H1 (cell line): Measurements from ENCODE around the gene TRAIP. TPM values are rescaled to one million over a fixed set of nuclear protein-coding genes. Genes with fewer than 3 reads are reported as not detected.
A peak's percentile ranks its signal among the peaks of the same experiment; 100 is the strongest.

ENCODE experiments used
- CTCF ChIA-PET: fragments of 300-600 bp; sonication (Branson Sonifier 250); formaldehyde crosslinking; loops from one replicate; lab custom pipeline; 2021; ENCODE audit not compliant: partially characterized antibody; lab: Charles Lee
- POLR2A ChIA-PET: fragments of 300-600 bp; sonication (Branson Sonifier 250); formaldehyde crosslinking; loops from one replicate; lab custom pipeline; 2021; ENCODE audit warnings: inconsistent platforms; ENCODE audit not compliant: partially characterized antibody; lab: Charles Lee
- DNase-seq, 2 experiments: peaks; one replicate each; pipeline versions ENCODE4 v3.0.0 to v3.0.0-alpha.2; 2010 to 2022; ENCODE audit warnings: low spot score in 2 of 2, low read depth in 1 of 2, mixed read lengths in 1 of 2
- FAIRE-seq: peaks from 2 replicates; lab custom pipeline; 2011; peaks lifted over from hg19 to GRCh38; lab: Jason Lieb, UNC
- H2AFZ ChIP-seq: 2 replicates; pipeline ENCODE4 v1.8.1; 2012; ENCODE audit warnings: low read length, inconsistent platforms
- H2AK5ac ChIP-seq: 2 replicates; pipeline ENCODE4 v1.6.1; 2013; ENCODE audit warnings: low read depth, low read length
- H2BK120ac ChIP-seq: replicated peaks from 2 replicates; pipeline ENCODE3; 2013; ENCODE audit warnings: low read depth, low read length, inconsistent platforms
- H2BK12ac ChIP-seq: 2 replicates; pipeline ENCODE4 v1.6.1; 2013; ENCODE audit warnings: low read depth, low read length
- H2BK15ac ChIP-seq: 2 replicates; pipeline ENCODE4 v1.6.1; 2013; ENCODE audit warnings: low read length
- H2BK20ac ChIP-seq: 2 replicates; pipeline ENCODE4 v1.6.1; 2013; ENCODE audit warnings: low read length
- H2BK5ac ChIP-seq: 2 replicates; pipeline ENCODE4 v1.6.1; 2013; ENCODE audit warnings: low read depth, low read length
- H3K14ac ChIP-seq: 2 replicates; pipeline ENCODE4 v1.6.1; 2013; ENCODE audit warnings: inconsistent platforms; ENCODE audit not compliant: insufficient read length
- H3K18ac ChIP-seq: 2 replicates; pipeline ENCODE4 v1.6.1; 2013; ENCODE audit warnings: low read length; ENCODE audit errors: extremely low read depth
- H3K23ac ChIP-seq: 2 replicates; pipeline ENCODE4 v1.6.1; 2013; ENCODE audit warnings: inconsistent platforms; ENCODE audit not compliant: insufficient read length
- H3K23me2 ChIP-seq: 2 replicates; pipeline ENCODE4 v1.6.1; 2013; ENCODE audit warnings: low read depth, low read length
- H3K27ac ChIP-seq: 2 replicates; pipeline ENCODE4 v1.6.1; 2011; ENCODE audit warnings: low read depth, low read length, inconsistent platforms
- H3K27me3 ChIP-seq, 4 experiments: replicated peaks in 1 of 4; 1 replicate in 1 of 4; 2 replicates in 3 of 4; pipeline versions ENCODE4 v1.6.1 to v1.8.1; 2011 to 2013; ENCODE audit warnings: low read length in 3 of 4, mild to moderate bottlenecking in 3 of 4, inconsistent platforms in 2 of 4, mixed read lengths in 2 of 4, moderate library complexity in 1 of 4; ENCODE audit not compliant: control insufficient read depth in 3 of 4, insufficient read depth in 3 of 4; ENCODE audit errors: extremely low read depth in 1 of 4
- H3K36me3 ChIP-seq, 4 experiments: 2 replicates each; pipeline versions ENCODE4 v1.6.1 to v1.8.1; 2011 to 2013; ENCODE audit warnings: mild to moderate bottlenecking in 4 of 4, low read length in 3 of 4, moderate library complexity in 2 of 4, control low read depth in 1 of 4, inconsistent platforms in 1 of 4; ENCODE audit not compliant: insufficient read depth in 4 of 4, control insufficient read depth in 2 of 4
- H3K4ac ChIP-seq: replicated peaks from 2 replicates; pipeline ENCODE3; 2013; ENCODE audit warnings: low read length, low read depth, mixed read lengths, inconsistent platforms; ENCODE audit not compliant: insufficient read length
- H3K4me1 ChIP-seq, 4 experiments: replicated peaks in 1 of 4; 1 replicate in 1 of 4; 2 replicates in 3 of 4; pipeline versions ENCODE4 v1.6.1 to v1.8.1; 2011 to 2013; ENCODE audit warnings: low read length in 3 of 4, inconsistent platforms in 2 of 4, mixed read lengths in 1 of 4; ENCODE audit not compliant: insufficient read depth in 4 of 4, control insufficient read depth in 3 of 4
- H3K4me2 ChIP-seq, 2 experiments: 2 replicates each; pipeline versions ENCODE4 v1.6.1 to v1.8.1; 2011 to 2013; ENCODE audit warnings: low read depth in 2 of 2, low read length in 2 of 2, control low read depth in 1 of 2, inconsistent platforms in 1 of 2, mild to moderate bottlenecking in 1 of 2; ENCODE audit not compliant: insufficient read depth in 1 of 2
- H3K4me3 ChIP-seq, 4 experiments: fragments of 200-600, 300-600 bp in 1 of 4; sonication (generic), shearing (Covaris generic), sonication (Bioruptor Twin) in 1 of 4; 2 replicates each; pipeline versions ENCODE4 v1.5.1 to v1.8.1; 2011 to 2016; ENCODE audit warnings: low read length in 4 of 4, low read depth in 3 of 4, control low read depth in 2 of 4, inconsistent platforms in 2 of 4, mild to moderate bottlenecking in 2 of 4, mixed read lengths in 1 of 4, moderate library complexity in 1 of 4; ENCODE audit not compliant: insufficient read depth in 2 of 4; ENCODE audit errors: extremely low read depth in 1 of 4
- H3K56ac ChIP-seq: replicated peaks from 2 replicates; pipeline ENCODE3; 2013; ENCODE audit warnings: low read depth, mild to moderate bottlenecking, mixed read lengths, low read length, inconsistent platforms; ENCODE audit not compliant: insufficient read length
- H3K79me1 ChIP-seq: 2 replicates; pipeline ENCODE4 v1.6.1; 2013; ENCODE audit warnings: low read depth, low read length, control low read depth
- H3K79me2 ChIP-seq, 2 experiments: 2 replicates each; pipeline versions ENCODE4 v1.6.1 to v1.8.1; 2012 to 2013; ENCODE audit warnings: low read length in 2 of 2, mild to moderate bottlenecking in 2 of 2, inconsistent platforms in 1 of 2; ENCODE audit not compliant: insufficient read depth in 2 of 2, control insufficient read depth in 1 of 2
- H3K9ac ChIP-seq, 4 experiments: replicated peaks in 1 of 4; 1 replicate in 1 of 4; 2 replicates in 3 of 4; pipeline versions ENCODE4 v1.6.1 to v1.8.1; 2011 to 2013; ENCODE audit warnings: low read depth in 3 of 4, low read length in 3 of 4, control low read depth in 2 of 4, mild to moderate bottlenecking in 2 of 4, moderate library complexity in 2 of 4, inconsistent platforms in 1 of 4; ENCODE audit errors: extremely low read depth in 1 of 4
- H3K9me3 ChIP-seq, 2 experiments: 2 replicates each; pipeline versions ENCODE4 v1.6.1 to v1.8.1; 2012 to 2013; ENCODE audit warnings: mild to moderate bottlenecking in 2 of 2, moderate library complexity in 2 of 2, control low read depth in 1 of 2, inconsistent platforms in 1 of 2, low read depth in 1 of 2, low read length in 1 of 2, mixed read lengths in 1 of 2; ENCODE audit not compliant: insufficient read depth in 2 of 2
- H4K20me1 ChIP-seq, 2 experiments: replicated peaks in 1 of 2; 2 replicates each; pipeline versions ENCODE3 to v1.8.1; 2011 to 2013; ENCODE audit warnings: inconsistent platforms in 2 of 2, low read length in 2 of 2, mild to moderate bottlenecking in 1 of 2; ENCODE audit not compliant: insufficient read depth in 2 of 2, control insufficient read depth in 1 of 2
- H4K5ac ChIP-seq: 2 replicates; pipeline ENCODE4 v1.6.1; 2013; ENCODE audit warnings: low read length, low read depth, mixed read lengths, inconsistent platforms; ENCODE audit not compliant: insufficient read length
- H4K8ac ChIP-seq: 2 replicates; pipeline ENCODE4 v1.8.0; 2013; ENCODE audit warnings: mild to moderate bottlenecking, moderate library complexity, low read length, inconsistent platforms; ENCODE audit not compliant: insufficient read depth; ENCODE audit errors: extremely low read depth
- H4K91ac ChIP-seq: replicated peaks from 2 replicates; pipeline ENCODE3; 2013; ENCODE audit warnings: low read length, mixed read lengths, inconsistent platforms; ENCODE audit not compliant: insufficient read length
- BACH1 ChIP-seq: IDR thresholded peaks from 2 replicates; pipeline ENCODE4 v1.6.1; 2012; ENCODE audit warnings: low read length, improper control_type of control experiment
- CBX5 ChIP-seq: fragments of 300-800, 300-1000 bp; sonication (generic); IDR thresholded peaks from 2 replicates; pipeline ENCODE4 v1.7.1; 2016; ENCODE audit warnings: antibody characterized with exemption, low read length, low read depth
- CBX8 ChIP-seq: fragments of 300-800, 300-1000 bp; sonication (generic); IDR thresholded peaks from 2 replicates; pipeline ENCODE4 v1.7.1; 2016; ENCODE audit warnings: low read depth, low read length, borderline replicate concordance
- EZH2 ChIP-seq: fragments of 200-600 bp; sonication (generic); IDR thresholded peaks from 2 replicates; pipeline ENCODE4 v1.7.1; 2012; ENCODE audit warnings: low read depth, mild to moderate bottlenecking, moderate library complexity, low read length, inconsistent platforms; ENCODE audit not compliant: severe bottlenecking
- FOSL1 ChIP-seq: IDR thresholded peaks from 2 replicates; pipeline ENCODE4 v1.6.1; 2011; ENCODE audit warnings: mild to moderate bottlenecking, low read depth, low read length, moderate library complexity; ENCODE audit not compliant: insufficient read depth
- JUN ChIP-seq: IDR thresholded peaks from 2 replicates; pipeline ENCODE4 v1.6.1; 2011; ENCODE audit warnings: low read depth, mild to moderate bottlenecking, improper control_type of control experiment, low read length
- KDM4A ChIP-seq: IDR thresholded peaks from one replicate; pipeline ENCODE4 v1.7.1; 2012; ENCODE audit warnings: low read depth, mild to moderate bottlenecking, moderate library complexity, low read length, inconsistent platforms; ENCODE audit not compliant: severe bottlenecking
- NANOG ChIP-seq: IDR thresholded peaks from 2 replicates; pipeline ENCODE4 v1.6.1; 2011; ENCODE audit warnings: low read length, low read depth, mild to moderate bottlenecking, inconsistent platforms; ENCODE audit not compliant: insufficient read depth, poor library complexity, severe bottlenecking
- NRF1 ChIP-seq: IDR thresholded peaks from 2 replicates; pipeline ENCODE4 v1.6.1; 2011; ENCODE audit warnings: mild to moderate bottlenecking, low read depth, low read length, improper control_type of control experiment
- PHF8 ChIP-seq: fragments of 200-600 bp; sonication (generic); conservative IDR thresholded peaks from 2 replicates; pipeline ENCODE4 v1.7.1; 2012; ENCODE audit warnings: low read depth, mild to moderate bottlenecking, inconsistent platforms, low read length, moderate library complexity
- POLR2AphosphoS5 ChIP-seq: IDR thresholded peaks from 2 replicates; pipeline ENCODE4 v1.6.1; 2011; ENCODE audit warnings: low read depth, low read length
- RFX5 ChIP-seq: IDR thresholded peaks from 2 replicates; pipeline ENCODE4 v1.6.1; 2011; ENCODE audit warnings: low read depth, low read length, improper control_type of control experiment, borderline replicate concordance
- SIRT6 ChIP-seq: IDR thresholded peaks from one replicate; pipeline ENCODE4 v1.7.1; 2012; ENCODE audit warnings: low read length, inconsistent platforms
- SIX5 ChIP-seq: IDR thresholded peaks from 2 replicates; pipeline ENCODE4 v1.6.1; 2011; ENCODE audit warnings: mild to moderate bottlenecking, low read depth, low read length
- TAF1 ChIP-seq: IDR thresholded peaks from 2 replicates; pipeline ENCODE4 v1.6.1; 2011; ENCODE audit warnings: mild to moderate bottlenecking, low read depth, low read length
- WGBS, 2 experiments: shearing (Covaris generic) in 1 of 2; methylation state at CpG; one replicate each; pipeline versions ENCODE4 v1.1.6 to v1.1.7; 2013 to 2015; ENCODE audit warnings: low lambda C conversion rate in 2 of 2, mixed read lengths in 2 of 2, inconsistent platforms in 1 of 2, low coverage in 1 of 2, missing lambda C conversion rate in 1 of 2; ENCODE audit not compliant: insufficient replicate concordance in 2 of 2, insufficient coverage in 1 of 2, insufficient read length in 1 of 2; ENCODE audit errors: extremely low coverage in 1 of 2, missing lambda C conversion rate in 1 of 2; 5-methylcytosine and 5-hydroxymethylcytosine counted together
- polyA plus RNA-seq, 7 experiments: library from polyadenylated mRNA; depleted of rRNA in 3 of 7; stranded (reverse) in 5 of 7; unstranded in 2 of 7; fragments of >200 nt in 5 of 7; fragments of 200-250 nt in 2 of 7; gene quantifications; 1 replicate in 5 of 7; 2 replicates in 1 of 7; 4 replicates in 1 of 7; pipeline versions ENCODE4 v1.2.1 to v1.2.3, GENCODE V29; 2011 to 2013; ENCODE audit warnings: missing spikeins in 2 of 7, mixed read lengths in 2 of 7
- total RNA-seq: library from RNA; stranded (reverse); fragmentation: NEBNext Ultra II Directional; extraction: Animal tissue kit (Norgen Biotek cat#: 25700); gene quantifications from 2 replicates; pipeline ENCODE4 v1.2.1, GENCODE V29; 2021

The TRAIP gene
- total and polyA plus RNA-seq, 2 of the 8 experiments (the other 6 are each of a cell fraction or from before 2014, with no cell fraction given) = 27.7 to 28.1 TPM

DNA sequence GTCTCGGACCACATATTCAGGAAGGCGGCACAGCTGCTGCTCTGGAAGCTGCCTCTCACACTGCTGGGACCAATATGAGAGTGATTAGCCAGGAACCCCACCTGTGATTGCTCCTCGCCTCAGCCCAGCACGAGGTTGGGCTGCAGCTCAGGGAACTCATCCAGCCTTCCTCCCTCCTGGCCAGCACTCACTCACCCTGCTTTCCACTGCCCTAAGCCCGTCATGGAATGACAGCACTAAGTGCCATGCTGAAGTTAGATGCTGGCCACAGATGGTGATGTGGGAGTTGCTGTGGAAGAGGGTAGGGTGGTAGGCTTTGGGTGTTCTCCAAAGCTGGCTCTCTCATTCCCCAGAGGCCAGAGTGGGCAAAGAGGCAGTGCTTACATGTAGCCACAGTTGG lies 40.0 kb upstream of the TRAIP start:
- Histone ChIP-seq H2AFZ (no peak overlapping the region), H2BK5ac (no peak overlapping the region), H3K56ac (no peak overlapping the region), H3K23ac (no peak overlapping the region), H3K27ac (no peak overlapping the region), H3K18ac (no peak overlapping the region), H3K79me1 (no peaks in the 10 kb centered on the region), H2AK5ac (no peak overlapping the region), H3K4me3 (no peak overlapping the region), H3K79me2 (no peaks in the 10 kb centered on the region), H2BK12ac (no peak overlapping the region; the same call in 1 of the 2 replicates), H3K4me2 (no peak overlapping the region), H4K91ac (no peak overlapping the region), H3K27me3 (no peaks in the 10 kb centered on the region), H2BK15ac (no peak overlapping the region), H3K14ac (no peak overlapping the region), H4K20me1 (peaks cover 0 to 2% of the 10 kb centered on the region in 2 experiments), H4K8ac (peak overlapping the region; percentile 87; the same call in 1 of the 2 replicates), H3K36me3 (no peaks in the 10 kb centered on the region), H2BK120ac (no peak overlapping the region), H3K9ac (no peak overlapping the region), H3K4ac (no peak overlapping the region), H3K23me2 (no peaks in the 10 kb centered on the region), H4K5ac (no peak overlapping the region), H3K9me3 (no peaks in the 10 kb centered on the region), H3K4me1 (no peaks in the 10 kb centered on the region; a peak in 1 of 7 replicates), H2BK20ac (no peak overlapping the region)
- FAIRE-seq (no peak), DNase-seq (no peak)
- CTCF ChIA-PET = interaction anchor here (0.7 to 2.7 kb wide), 7 partner anchors 10 to 94 kb away, joined by 3 to 10 read pairs (median 4); no protein-coding TSS in a partner anchor
- 90% methylated on average over 5 of the region's 5 CpGs; no CpG with 5 or more reads in 1 of the 2 experiments for WGBS, 2 experiments
- POLR2A ChIA-PET = interaction anchor here (0.8 to 1.7 kb wide), 5 partner anchors 7 to 71 kb away, joined by 3 to 6 read pairs (median 3); partner anchors contain the start of gene MST1R
- TF ChIP-seq SIX5 (no peak), CBX5 (no peak), TAF1 (no peak), NANOG (no peak), RFX5 (no peak), EZH2 (no peak), POLR2AphosphoS5 (no peak), JUN (no peak), BACH1 (no peak), FOSL1 (no peak), SIRT6 (no peak), KDM4A (no peak), CBX8 (no peak), PHF8 (no peak), NRF1 (no peak)
